IPS-18a (cell line): ENCODE data around the gene CIART.
A peak's percentile ranks its signal among the peaks of the same experiment; 100 is the strongest.

Experiments used
- H3K27ac ChIP-seq: one replicate; pipeline ENCODE4 v1.5.1; 2013; ENCODE audit warnings: low read length
- H3K27me3 ChIP-seq: one replicate; pipeline ENCODE4 v1.6.1; 2013; ENCODE audit warnings: mild to moderate bottlenecking, low read length; ENCODE audit not compliant: control insufficient read depth, insufficient read depth
- H3K36me3 ChIP-seq: one replicate; pipeline ENCODE4 v1.6.1; 2013; ENCODE audit warnings: low read depth, low read length; ENCODE audit not compliant: control insufficient read depth
- H3K4me1 ChIP-seq: one replicate; pipeline ENCODE4 v1.6.1; 2013; ENCODE audit warnings: low read depth, low read length; ENCODE audit not compliant: control insufficient read depth
- H3K4me3 ChIP-seq: one replicate; pipeline ENCODE4 v1.5.1; 2013; ENCODE audit warnings: low read length
- H3K9ac ChIP-seq: one replicate; pipeline ENCODE4 v1.6.1; 2013; ENCODE audit warnings: mild to moderate bottlenecking, low read length, moderate library complexity
- H3K9me3 ChIP-seq: one replicate; pipeline ENCODE4 v1.6.1; 2013; ENCODE audit warnings: low read depth, low read length; ENCODE audit not compliant: control insufficient read depth

CIART gene

GRCh38 chr1:150322310-150322709, 40.0 kb downstream of the CIART start:
- Histone ChIP-seq H3K36me3 (peaks cover 31% of the 10 kb centered on the region), H3K9me3 (no peaks in the 10 kb centered on the region), H3K27me3 (no peaks in the 10 kb centered on the region), H3K9ac (peak overlapping the region; percentile 84), H3K27ac (peak overlapping the region; percentile 37), H3K4me1 (peaks cover 5% of the 10 kb centered on the region), H3K4me3 (peak overlapping the region; percentile 88)

GRCh38 chr1:150332651-150333290, 50.4 kb downstream of the CIART start:
- Histone ChIP-seq H3K9ac (no peak overlapping the region), H3K4me3 (no peak overlapping the region), H3K4me1 (no peaks in the 10 kb centered on the region), H3K27me3 (no peaks in the 10 kb centered on the region), H3K27ac (no peak overlapping the region), H3K36me3 (peaks cover 84% of the 10 kb centered on the region), H3K9me3 (no peaks in the 10 kb centered on the region)
